Activated naive CD8-positive, alpha-beta T cell treated with anti-CD3 and anti-CD28 coated beads for 36 hours (primary cell): ENCODE measurements around the gene DSCAML1. TPM values are rescaled to one million over a fixed set of nuclear protein-coding genes. Genes with fewer than 3 reads are reported as not detected.

Experiments used
- DNase-seq: peaks from one replicate; pipeline ENCODE4 v3.0.0; 2021
- H3K27ac Mint-ChIP-seq: one replicate; pipeline ENCODE4 v1.8.0; 2022; ENCODE audit warnings: mild to moderate bottlenecking, moderate library complexity, mixed read lengths
- H3K27me3 Mint-ChIP-seq: one replicate; pipeline ENCODE4 v1.8.0; 2022; ENCODE audit warnings: mild to moderate bottlenecking, mixed read lengths
- H3K36me3 Mint-ChIP-seq: one replicate; pipeline ENCODE4 v1.8.0; 2021; ENCODE audit warnings: mild to moderate bottlenecking, mixed read lengths
- H3K4me1 Mint-ChIP-seq: one replicate; pipeline ENCODE4 v1.8.0; 2021; ENCODE audit warnings: mixed read lengths
- H3K4me3 Mint-ChIP-seq: one replicate; pipeline ENCODE4 v1.8.0; 2022; ENCODE audit warnings: mild to moderate bottlenecking, moderate library complexity, mixed read lengths
- H3K9me3 Mint-ChIP-seq: one replicate; pipeline ENCODE4 v1.8.0; 2022; ENCODE audit warnings: mixed read lengths
- total RNA-seq, 2 experiments: library from RNA; stranded (reverse); gene quantifications; one replicate each; pipeline ENCODE4 v1.2.3, GENCODE V29; 2021

DSCAML1 gene
- total RNA-seq, 2 experiments from 2014 or later: 0.87 to 0.94 TPM

DNA sequence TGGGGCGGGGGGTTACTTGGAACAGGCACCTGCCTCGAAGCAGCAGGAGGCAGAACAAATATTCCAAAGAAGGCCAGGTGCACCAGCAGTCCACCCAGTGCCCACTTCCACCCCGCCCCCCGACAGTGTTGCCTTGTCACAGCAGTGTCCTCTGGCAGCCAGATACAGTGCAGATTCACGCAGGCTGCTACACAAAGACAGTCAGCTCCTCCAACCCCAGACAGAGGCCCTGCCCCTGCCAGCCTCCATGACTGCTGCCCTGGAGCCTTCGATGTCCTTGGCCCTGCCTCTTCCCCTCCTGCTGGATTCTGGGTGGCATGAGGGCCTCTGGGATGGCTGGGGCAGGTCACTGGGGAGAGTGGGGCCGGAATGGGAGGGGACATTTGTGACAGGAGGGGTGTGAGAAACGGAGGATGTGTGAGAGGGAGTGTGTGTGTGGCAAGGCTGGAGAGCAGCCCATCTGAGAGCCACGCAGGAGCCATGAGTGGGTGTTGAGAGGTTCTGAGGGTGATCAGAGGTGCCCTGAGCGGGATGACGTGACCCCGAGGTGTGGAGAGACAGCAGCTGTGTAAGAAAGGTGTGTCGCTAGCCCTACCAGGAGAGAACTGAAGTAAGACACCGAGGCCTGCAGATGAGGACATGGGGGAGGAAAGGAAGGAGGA lies 295.6 kb downstream of the DSCAML1 start:
- H3K27me3 Mint-ChIP-seq: no peaks in the 10 kb centered on the region
- no peak overlapping the region for H3K27ac Mint-ChIP-seq
- DNase-seq: no peak
- no peaks in the 10 kb centered on the region for H3K4me1 Mint-ChIP-seq
- H3K4me3 Mint-ChIP-seq: no peak overlapping the region
- no peaks in the 10 kb centered on the region for H3K36me3 Mint-ChIP-seq
- no peaks in the 10 kb centered on the region for H3K9me3 Mint-ChIP-seq

DNA sequence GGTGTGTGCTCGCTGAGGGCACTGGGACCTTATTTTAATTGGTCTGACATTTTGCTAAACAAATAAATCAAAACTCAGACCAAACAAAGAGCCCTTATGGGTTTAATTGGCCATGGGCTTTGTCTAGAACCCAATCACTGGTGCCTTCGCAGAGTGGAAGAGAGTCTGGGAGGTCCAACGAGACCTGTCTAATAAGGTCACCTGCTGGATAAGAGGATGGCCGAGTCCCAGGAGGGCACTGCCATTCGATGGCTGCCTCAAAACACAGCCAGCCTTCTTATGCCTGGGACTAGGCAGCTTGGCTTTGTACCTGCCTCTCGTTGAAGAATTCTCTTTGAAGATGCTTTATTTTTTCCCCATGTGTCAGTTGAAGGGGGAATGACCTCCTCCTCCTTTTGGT lies 298.2 kb downstream of the DSCAML1 start:
- Mint-ChIP-seq H3K9me3 (no peaks in the 10 kb centered on the region), H3K27me3 (no peaks in the 10 kb centered on the region), H3K27ac (no peak overlapping the region), H3K4me3 (no peak overlapping the region), H3K36me3 (no peaks in the 10 kb centered on the region), H3K4me1 (no peaks in the 10 kb centered on the region)
- DNase-seq: no peak

DNA sequence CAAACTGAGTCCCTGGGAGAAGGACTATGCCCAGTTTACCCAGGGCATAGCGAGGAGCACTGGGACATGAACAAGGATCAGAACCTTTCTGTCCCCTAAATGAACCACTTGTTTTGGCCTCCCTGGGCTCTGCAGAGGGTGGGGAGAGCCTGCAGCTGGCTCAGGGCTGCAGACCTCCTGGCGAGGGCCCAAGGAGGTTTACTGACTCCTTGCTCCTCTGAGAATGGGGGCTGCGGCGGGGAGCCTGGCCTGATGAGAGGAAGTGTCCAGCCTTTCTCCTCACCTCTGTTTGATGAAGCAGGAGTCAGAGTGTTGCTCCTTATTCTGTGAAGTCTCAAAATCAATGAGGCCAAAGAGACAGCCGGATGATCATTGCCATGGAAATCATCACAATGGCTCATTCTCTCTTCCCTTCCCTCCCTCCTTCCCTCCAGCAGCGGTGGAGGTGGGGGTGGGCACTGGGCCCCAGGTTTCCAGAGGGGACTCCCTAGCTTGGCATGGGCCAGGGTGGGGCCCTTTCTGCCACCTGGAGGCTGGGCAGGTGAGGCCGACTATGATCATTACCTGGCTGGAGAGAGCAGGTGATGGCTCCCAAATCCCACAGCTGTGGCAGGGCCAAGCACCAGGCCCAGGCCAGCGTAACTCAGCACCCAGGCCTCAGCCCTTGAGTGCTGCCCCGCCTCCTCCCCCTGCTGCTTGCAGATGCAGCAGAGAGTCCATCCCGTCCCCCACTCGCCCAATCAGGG lies 299.6 kb downstream of the DSCAML1 start:
- Mint-ChIP-seq H3K9me3 (no peaks in the 10 kb centered on the region), H3K4me1 (no peaks in the 10 kb centered on the region), H3K36me3 (no peaks in the 10 kb centered on the region), H3K27me3 (no peaks in the 10 kb centered on the region), H3K27ac (no peak overlapping the region), H3K4me3 (no peak overlapping the region)
- DNase-seq: no peak

DNA sequence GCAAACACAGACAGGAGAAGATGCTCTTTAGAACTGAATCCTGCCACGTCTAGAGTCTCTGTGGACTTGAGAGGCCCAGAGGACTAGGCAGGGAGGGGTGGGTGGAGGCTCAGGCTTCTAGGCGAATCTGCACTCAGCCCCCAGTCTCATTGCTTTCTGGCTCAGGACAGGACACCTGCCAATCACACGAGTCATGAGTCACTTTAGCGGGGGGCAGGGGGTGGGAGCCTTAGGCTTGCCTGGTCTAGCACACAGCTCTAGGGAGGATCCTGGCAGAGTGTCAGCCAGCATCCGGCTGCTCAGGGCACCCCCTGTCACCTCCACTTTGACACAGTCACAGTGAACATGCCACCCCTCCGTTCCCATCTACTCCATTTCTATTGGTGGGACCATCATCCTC lies 301.7 kb downstream of the DSCAML1 start:
- Mint-ChIP-seq H3K4me3 (no peak overlapping the region), H3K36me3 (no peaks in the 10 kb centered on the region), H3K27me3 (peaks cover 12% of the 10 kb centered on the region), H3K27ac (no peak overlapping the region), H3K4me1 (no peaks in the 10 kb centered on the region), H3K9me3 (no peaks in the 10 kb centered on the region)
- DNase-seq: no peak

DNA sequence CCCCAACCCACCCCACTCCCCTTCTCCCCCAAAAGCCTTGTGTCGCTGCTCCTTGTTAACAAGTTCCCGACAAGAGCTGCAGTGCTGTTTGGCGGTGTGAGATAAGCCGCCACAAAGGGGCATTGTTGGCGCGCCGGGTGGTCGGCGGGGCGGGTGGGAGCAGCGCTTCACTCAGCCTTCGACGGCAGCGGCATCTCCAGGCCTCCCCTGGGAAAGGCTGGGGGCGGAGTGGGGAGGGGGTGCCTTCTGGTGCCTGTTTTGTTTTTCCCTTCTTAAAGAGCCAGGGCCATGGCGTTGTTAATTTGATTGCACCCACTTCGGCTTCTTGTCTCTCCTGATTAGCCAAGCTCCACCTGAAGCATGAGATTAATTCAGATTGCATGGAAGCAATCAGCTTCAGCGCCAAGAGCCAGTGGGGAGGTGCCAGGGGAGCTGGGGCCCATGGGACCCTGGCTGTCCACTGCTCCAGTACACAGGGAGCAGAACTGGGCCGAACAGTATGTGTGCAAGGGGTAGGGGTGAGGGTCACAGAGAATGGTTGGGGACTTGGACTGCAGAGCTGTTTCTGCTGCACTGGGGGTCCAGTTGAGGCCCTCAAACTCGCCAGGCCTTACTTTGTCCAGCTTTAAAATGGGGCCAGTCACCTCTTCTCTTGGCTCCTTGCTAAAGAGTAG lies 304.3 kb downstream of the DSCAML1 start:
- Mint-ChIP-seq H3K27ac (no peak overlapping the region), H3K36me3 (no peaks in the 10 kb centered on the region), H3K9me3 (no peaks in the 10 kb centered on the region), H3K4me3 (no peak overlapping the region), H3K27me3 (peaks cover 22% of the 10 kb centered on the region), H3K4me1 (no peaks in the 10 kb centered on the region)
- no peak for DNase-seq

DNA sequence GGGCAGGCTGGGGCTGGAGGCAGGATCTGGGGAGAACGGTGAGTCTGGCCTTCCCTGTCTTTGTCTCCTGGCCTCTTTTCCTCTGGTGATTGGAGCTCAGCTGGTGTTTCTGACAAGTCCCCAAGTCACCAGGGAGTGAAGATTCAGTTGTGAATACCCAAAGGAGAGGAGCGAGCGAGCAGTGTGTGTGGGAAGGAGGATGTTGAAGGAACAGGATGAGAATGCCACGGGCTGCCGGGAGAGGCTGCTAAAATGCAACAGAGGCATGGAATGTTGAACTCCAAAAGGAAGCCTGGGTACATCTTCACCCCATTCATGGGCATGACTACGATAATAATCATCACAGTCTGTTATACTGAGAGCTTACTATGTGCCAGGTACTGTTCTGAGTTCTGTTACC lies 306.1 kb downstream of the DSCAML1 start:
- DNase-seq: no peak
- Mint-ChIP-seq H3K36me3 (no peaks in the 10 kb centered on the region), H3K27me3 (peaks cover 22% of the 10 kb centered on the region), H3K9me3 (peaks cover 2% of the 10 kb centered on the region), H3K4me3 (no peak overlapping the region), H3K4me1 (no peaks in the 10 kb centered on the region), H3K27ac (no peak overlapping the region)

DNA sequence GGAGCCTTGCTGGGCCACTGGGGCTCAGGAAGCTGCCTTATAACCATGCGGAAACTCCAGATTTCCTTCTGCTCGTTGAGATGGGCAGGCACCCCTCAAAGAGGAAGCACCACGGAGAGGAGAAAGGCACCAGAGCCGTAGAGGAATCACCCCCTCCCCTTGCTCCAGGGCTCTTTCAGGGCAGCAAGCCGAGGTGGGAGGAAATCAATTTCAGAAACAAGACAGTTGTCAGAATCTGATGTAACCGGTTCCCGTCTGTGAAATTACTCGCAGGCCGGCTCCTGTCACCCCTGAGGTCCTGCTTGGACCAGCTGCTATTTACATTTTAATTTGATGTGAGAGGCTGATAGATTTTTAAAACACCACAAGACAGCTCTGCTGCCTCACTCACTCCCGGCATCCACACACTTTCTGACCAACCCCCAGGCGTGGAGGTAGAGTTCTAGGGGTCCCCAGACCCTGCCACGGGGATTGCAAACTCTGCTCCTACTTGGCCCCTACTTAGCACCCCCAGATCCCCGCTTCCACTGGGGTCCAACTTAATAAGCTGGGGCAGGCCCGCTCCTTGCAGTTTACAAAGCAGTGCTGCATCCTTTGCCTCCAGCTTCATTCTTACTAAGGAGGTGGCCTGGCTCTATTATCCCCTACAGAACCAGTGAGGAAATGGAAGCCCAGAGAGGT lies 306.9 kb downstream of the DSCAML1 start:
- no peak overlapping the region for H3K4me3 Mint-ChIP-seq
- no peaks in the 10 kb centered on the region for H3K4me1 Mint-ChIP-seq
- peaks cover 2% of the 10 kb centered on the region for H3K9me3 Mint-ChIP-seq
- H3K27ac Mint-ChIP-seq: no peak overlapping the region
- no peak for DNase-seq
- H3K36me3 Mint-ChIP-seq: no peaks in the 10 kb centered on the region
- peaks cover 22% of the 10 kb centered on the region for H3K27me3 Mint-ChIP-seq

DNA sequence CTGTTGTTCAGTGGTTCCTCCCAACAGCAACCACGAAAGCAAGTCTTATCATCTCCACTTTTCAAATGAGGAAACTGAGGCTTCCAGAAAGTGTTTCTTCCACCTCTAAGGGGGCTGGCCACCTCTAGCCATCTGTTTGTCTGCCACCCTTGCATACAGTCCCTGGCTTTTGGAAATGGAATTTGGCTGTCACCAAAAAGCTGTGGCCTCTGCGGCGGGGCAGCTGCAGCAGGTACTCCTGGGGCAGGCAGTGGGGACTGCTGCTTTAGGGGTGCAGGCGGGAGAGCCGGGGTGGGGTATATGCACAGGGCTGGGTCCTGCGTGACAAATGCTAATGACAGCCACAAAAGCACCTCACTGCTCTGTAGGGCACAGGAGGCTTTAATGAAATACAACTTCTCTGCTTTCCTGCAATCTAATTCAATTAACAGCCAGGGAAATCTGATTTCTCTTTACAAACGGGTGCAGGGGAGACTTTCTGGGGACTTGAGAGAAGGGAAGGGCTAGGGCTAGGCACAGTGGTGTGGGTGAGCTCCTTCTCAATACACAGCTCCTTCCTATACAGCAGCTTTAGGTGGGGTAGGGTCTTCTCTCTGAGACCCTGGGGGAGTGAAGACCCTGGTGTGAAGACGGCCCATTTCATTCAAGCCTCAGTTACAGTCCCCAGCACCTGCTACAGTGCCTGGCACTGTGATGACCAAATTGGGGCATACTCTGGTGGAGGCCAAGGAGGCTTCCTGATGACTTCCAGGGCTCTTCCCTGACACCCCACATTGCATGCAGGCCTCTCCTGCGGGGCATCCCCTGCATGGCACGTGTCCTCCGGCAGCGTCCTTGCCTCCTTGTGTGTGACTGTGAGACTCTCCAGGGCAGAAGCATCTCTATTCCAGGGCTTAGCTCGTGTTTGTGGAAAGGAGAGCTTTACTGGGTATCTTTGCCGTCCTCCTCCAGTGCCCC lies 307.7 kb downstream of the DSCAML1 start:
- no peak for DNase-seq
- no peaks in the 10 kb centered on the region for H3K4me1 Mint-ChIP-seq
- no peak overlapping the region for H3K27ac Mint-ChIP-seq
- peaks cover 2% of the 10 kb centered on the region for H3K9me3 Mint-ChIP-seq
- H3K36me3 Mint-ChIP-seq: no peaks in the 10 kb centered on the region
- H3K27me3 Mint-ChIP-seq: peaks cover 22% of the 10 kb centered on the region
- H3K4me3 Mint-ChIP-seq: no peak overlapping the region

DNA sequence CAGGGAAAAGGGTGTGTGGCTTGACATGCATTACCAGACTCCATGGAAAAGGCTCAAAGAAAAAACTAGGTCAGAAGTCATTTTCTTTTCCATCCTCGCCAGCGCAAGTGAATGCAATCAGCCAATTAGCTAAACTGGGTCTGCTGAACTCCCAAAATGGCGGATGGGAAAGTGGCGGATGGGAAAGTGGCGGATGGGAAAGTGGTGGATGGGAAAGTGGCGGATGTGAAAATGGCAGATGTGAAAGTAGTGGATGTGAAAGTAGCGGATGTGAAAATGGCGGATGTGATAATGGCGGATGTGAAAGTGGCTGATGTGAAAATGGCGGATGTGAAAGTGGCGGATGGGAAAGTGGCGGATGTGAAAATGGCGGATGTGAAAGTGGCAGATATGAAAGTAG lies 311.0 kb downstream of the DSCAML1 start:
- Mint-ChIP-seq H3K4me1 (no peaks in the 10 kb centered on the region), H3K36me3 (no peaks in the 10 kb centered on the region), H3K27ac (no peak overlapping the region), H3K4me3 (no peak overlapping the region), H3K9me3 (peaks cover 2% of the 10 kb centered on the region), H3K27me3 (peaks cover 17% of the 10 kb centered on the region)
- no peak for DNase-seq

DNA sequence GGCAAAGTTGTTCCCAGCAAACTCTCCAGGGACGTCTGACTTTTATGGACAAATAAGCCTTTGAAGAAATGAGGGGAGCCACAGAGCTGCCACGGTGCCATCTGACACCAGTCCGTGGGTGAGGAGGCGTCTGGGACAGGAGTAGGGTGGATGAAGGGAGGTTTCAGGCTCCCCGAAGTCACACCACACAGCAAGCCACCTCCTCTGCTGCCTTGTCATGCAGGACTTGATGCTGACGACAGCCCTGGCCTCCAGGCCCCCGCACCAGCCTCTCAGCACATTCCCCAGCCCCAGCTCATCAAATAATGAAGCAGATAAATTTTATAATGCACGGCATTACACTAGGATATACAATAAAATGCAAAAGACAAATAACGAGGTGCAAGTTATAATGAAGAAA lies 312.9 kb downstream of the DSCAML1 start:
- H3K36me3 Mint-ChIP-seq: no peaks in the 10 kb centered on the region
- H3K9me3 Mint-ChIP-seq: peaks cover 2% of the 10 kb centered on the region
- peaks cover 1% of the 10 kb centered on the region for H3K27me3 Mint-ChIP-seq
- H3K27ac Mint-ChIP-seq: no peak overlapping the region
- no peak for DNase-seq
- H3K4me3 Mint-ChIP-seq: no peak overlapping the region
- H3K4me1 Mint-ChIP-seq: no peaks in the 10 kb centered on the region

DNA sequence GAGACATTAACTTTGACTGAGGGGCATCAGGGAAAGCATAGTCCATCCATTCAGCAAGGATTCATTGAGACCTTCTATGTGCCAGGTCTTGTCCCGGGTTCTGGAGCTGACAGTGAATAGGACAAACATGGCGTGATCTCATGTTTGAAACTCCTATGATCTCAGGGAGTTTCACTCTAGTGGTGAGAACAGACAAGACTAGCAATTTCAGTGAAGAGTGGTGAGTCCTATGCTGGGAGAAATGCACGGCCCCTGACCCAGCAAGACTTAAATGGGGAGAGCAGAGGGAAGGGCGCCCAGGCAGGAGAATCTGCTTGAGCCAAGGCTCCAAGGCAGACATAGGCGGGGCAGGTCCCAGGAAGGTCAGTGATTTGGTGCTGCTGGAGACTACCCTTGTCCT lies 313.6 kb downstream of the DSCAML1 start:
- Mint-ChIP-seq H3K4me1 (no peaks in the 10 kb centered on the region), H3K36me3 (no peaks in the 10 kb centered on the region), H3K9me3 (peaks cover 2% of the 10 kb centered on the region), H3K27ac (no peak overlapping the region), H3K27me3 (no peaks in the 10 kb centered on the region), H3K4me3 (no peak overlapping the region)
- no peak for DNase-seq

DNA sequence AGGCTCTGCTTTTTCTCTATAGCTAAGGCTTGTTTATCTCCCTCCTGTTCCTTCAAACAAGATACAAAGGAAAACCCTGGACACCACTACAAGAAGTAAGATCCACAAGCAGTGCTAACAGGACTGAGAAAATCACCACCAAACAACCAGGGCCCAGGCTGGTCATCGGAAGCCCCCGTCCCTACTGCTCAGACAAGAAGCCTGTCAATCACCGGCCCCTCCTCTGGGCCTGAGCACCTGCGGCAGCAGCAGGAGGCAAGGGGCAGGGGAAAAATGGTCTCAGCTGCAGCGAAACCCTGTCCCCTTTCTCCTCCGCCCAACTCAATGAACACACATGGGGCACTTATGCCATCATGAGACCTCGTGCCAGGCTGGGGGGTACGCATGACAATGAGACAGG lies 314.1 kb downstream of the DSCAML1 start:
- Mint-ChIP-seq H3K27ac (no peak overlapping the region), H3K27me3 (no peaks in the 10 kb centered on the region), H3K4me3 (no peak overlapping the region), H3K4me1 (no peaks in the 10 kb centered on the region), H3K9me3 (peaks cover 2% of the 10 kb centered on the region), H3K36me3 (no peaks in the 10 kb centered on the region)
- DNase-seq: no peak

DNA sequence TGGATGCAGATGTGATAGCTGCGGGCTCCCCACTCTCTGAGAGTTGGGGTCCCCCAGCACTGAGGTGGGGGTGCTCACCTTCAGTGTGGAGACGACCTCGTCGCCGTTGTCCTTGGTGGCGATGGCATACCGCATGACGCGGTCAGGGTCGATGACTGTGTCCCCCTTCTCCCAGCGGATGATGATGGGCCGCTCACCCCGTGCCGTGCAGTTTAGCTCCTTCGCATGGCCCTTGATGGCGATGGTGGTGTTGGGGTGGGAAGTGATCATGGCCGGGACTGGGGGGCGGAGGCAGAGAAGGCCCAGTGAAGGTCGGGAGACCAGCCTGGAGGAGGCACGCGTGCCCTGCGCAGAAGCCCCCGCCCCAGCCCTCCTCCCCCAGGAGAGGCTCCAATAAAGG lies 315.1 kb downstream of the DSCAML1 start:
- no peak overlapping the region for H3K27ac Mint-ChIP-seq
- H3K4me3 Mint-ChIP-seq: no peak overlapping the region
- H3K27me3 Mint-ChIP-seq: no peaks in the 10 kb centered on the region
- no peak for DNase-seq
- H3K9me3 Mint-ChIP-seq: peaks cover 2% of the 10 kb centered on the region
- H3K4me1 Mint-ChIP-seq: no peaks in the 10 kb centered on the region
- H3K36me3 Mint-ChIP-seq: no peaks in the 10 kb centered on the region

DNA sequence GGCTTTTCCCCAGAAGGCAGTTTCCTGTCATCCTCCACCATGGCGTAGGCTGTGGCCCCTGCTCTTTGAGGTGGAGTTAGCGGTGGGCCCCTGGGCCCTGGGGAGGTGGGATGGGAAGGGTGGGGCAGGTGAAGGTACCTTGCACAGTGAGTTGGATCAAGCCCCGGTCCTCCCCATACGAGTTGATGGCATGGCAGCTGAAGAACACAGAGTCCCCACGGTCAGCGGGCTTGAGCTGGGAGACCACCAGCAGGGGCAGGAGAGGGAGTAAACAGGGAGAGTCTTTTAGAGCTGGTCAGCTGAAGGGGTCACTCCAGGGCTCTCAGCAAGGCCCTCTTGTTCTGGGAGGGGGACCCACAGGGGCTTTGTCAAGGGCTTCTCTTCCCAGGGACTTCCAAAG lies 316.0 kb downstream of the DSCAML1 start:
- no peaks in the 10 kb centered on the region for H3K4me1 Mint-ChIP-seq
- H3K27ac Mint-ChIP-seq: no peak overlapping the region
- no peaks in the 10 kb centered on the region for H3K9me3 Mint-ChIP-seq
- no peak overlapping the region for H3K4me3 Mint-ChIP-seq
- DNase-seq: no peak
- no peaks in the 10 kb centered on the region for H3K27me3 Mint-ChIP-seq
- H3K36me3 Mint-ChIP-seq: no peaks in the 10 kb centered on the region
